ENCODE results near the gene SH3PXD2B.
"Not testable (repeated sequence)": the region's sequence is repeated elsewhere in the genome, so short reads cannot be mapped to it uniquely, and the experiment has no call there.

Gene SH3PXD2B

GRCh38 chr5:172402031-172402430 is 52.3 kb downstream of the SH3PXD2B start:
- not testable (repeated sequence) for DNase-seq (ENCODE audit: low read depth in 2 of 2)

GRCh38 chr5:172399826-172400225 is 54.5 kb downstream of the SH3PXD2B start:
- no peak for DNase-seq (ENCODE audit: low read depth in 2 of 2)

GRCh38 chr5:172399336-172399735 is 55.0 kb downstream of the SH3PXD2B start:
- DNase-seq (ENCODE audit: low read depth in 2 of 2), result no peak

- DNase-seq (ENCODE audit: low read depth in 2 of 2), result not testable (repeated sequence)
Observed at GRCh38 chr5:172398645-172399044, 55.7 kb downstream of the SH3PXD2B start.

- not testable (repeated sequence) for DNase-seq (ENCODE audit: low read depth in 2 of 2)
Observed at GRCh38 chr5:172396994-172397393, 57.3 kb downstream of the SH3PXD2B start.

GRCh38 chr5:172396220-172396619 is 58.1 kb downstream of the SH3PXD2B start:
- no peak for DNase-seq (ENCODE audit: low read depth in 2 of 2)

GRCh38 chr5:172395483-172395882 is 58.8 kb downstream of the SH3PXD2B start:
- no peak for DNase-seq (ENCODE audit: low read depth in 2 of 2)

GRCh38 chr5:172389578-172390112 is 64.7 kb downstream of the SH3PXD2B start:
- DNase-seq (ENCODE audit: low read depth in 2 of 2), result no peak

- DNase-seq (ENCODE audit: low read depth in 2 of 2), result no peak
Observed at GRCh38 chr5:172388246-172388733, 66.0 kb downstream of the SH3PXD2B start.

GRCh38 chr5:172385707-172386106 is 68.6 kb downstream of the SH3PXD2B start:
- DNase-seq (ENCODE audit: low read depth in 2 of 2), result no peak

- no peak for DNase-seq (ENCODE audit: low read depth in 2 of 2)
Observed at GRCh38 chr5:172385010-172385563, 69.2 kb downstream of the SH3PXD2B start.

GRCh38 chr5:172383191-172383802 is 71.0 kb downstream of the SH3PXD2B start:
- no peak for DNase-seq (ENCODE audit: low read depth in 2 of 2)

- DNase-seq (ENCODE audit: low read depth in 2 of 2), result peak in 1 of 2 experiments; percentile 14
Observed at GRCh38 chr5:172380987-172381643, 73.2 kb downstream of the SH3PXD2B start.

- DNase-seq (ENCODE audit: low read depth in 2 of 2), result no peak
Observed at GRCh38 chr5:172380301-172380986, 73.9 kb downstream of the SH3PXD2B start.

- DNase-seq (ENCODE audit: low read depth in 2 of 2), result no peak
Observed at GRCh38 chr5:172379481-172379880, 74.8 kb downstream of the SH3PXD2B start.

- no peak for DNase-seq (ENCODE audit: low read depth in 2 of 2)
Observed at GRCh38 chr5:172377856-172378255, 76.5 kb downstream of the SH3PXD2B start.

GRCh38 chr5:172377438-172377837 is 76.9 kb downstream of the SH3PXD2B start:
- DNase-seq (ENCODE audit: low read depth in 2 of 2), result no peak

GRCh38 chr5:172374783-172375182 is 79.5 kb downstream of the SH3PXD2B start:
- DNase-seq (ENCODE audit: low read depth in 2 of 2), result no peak

- no peak for DNase-seq (ENCODE audit: low read depth in 2 of 2)
Observed at GRCh38 chr5:172373680-172374079, 80.6 kb downstream of the SH3PXD2B start.

- no peak for DNase-seq (ENCODE audit: low read depth in 2 of 2)
Observed at GRCh38 chr5:172371684-172372083, 82.6 kb downstream of the SH3PXD2B start.

GRCh38 chr5:172370648-172371545 is 83.4 kb downstream of the SH3PXD2B start:
- no peak for DNase-seq (ENCODE audit: low read depth in 2 of 2)
